GM19463 (cell line): Measurements from ENCODE around the gene VAV2.

Experiments used
- ATAC-seq: cut with Tn5 transposase; IDR thresholded peaks from one replicate; pipeline ENCODE4 v1.9.1; 2021; ENCODE audit warnings: mild to moderate bottlenecking, moderate library complexity; ENCODE audit not compliant: unreplicated experiment

VAV2 gene

GRCh38 chr9:133877967-133878366, 114.2 kb downstream of the VAV2 start:
- ATAC-seq = no peak

GRCh38 chr9:133877327-133877726, 114.8 kb downstream of the VAV2 start:
- no peak for ATAC-seq

- ATAC-seq = no peak
Measured at GRCh38 chr9:133876836-133877235, 115.3 kb downstream of the VAV2 start.

- ATAC-seq = no peak
Measured at GRCh38 chr9:133876144-133876543, 116.0 kb downstream of the VAV2 start.

GRCh38 chr9:133875131-133875530, 117.0 kb downstream of the VAV2 start:
- ATAC-seq = no peak

GRCh38 chr9:133874659-133875058, 117.5 kb downstream of the VAV2 start:
- no peak for ATAC-seq

- ATAC-seq = no peak
Measured at GRCh38 chr9:133874060-133874657, 118.0 kb downstream of the VAV2 start.

- ATAC-seq = no peak
Measured at GRCh38 chr9:133873461-133873891, 118.6 kb downstream of the VAV2 start.

GRCh38 chr9:133873009-133873408, 119.1 kb downstream of the VAV2 start:
- ATAC-seq = no peak

- no peak for ATAC-seq
Measured at GRCh38 chr9:133870598-133871595, 121.2 kb downstream of the VAV2 start.

GRCh38 chr9:133869674-133870405, 122.3 kb downstream of the VAV2 start:
- ATAC-seq = no peak

- no peak for ATAC-seq
Measured at GRCh38 chr9:133868203-133868602, 123.9 kb downstream of the VAV2 start.

GRCh38 chr9:133866946-133867345, 125.2 kb downstream of the VAV2 start:
- ATAC-seq = no peak

- no peak for ATAC-seq
Measured at GRCh38 chr9:133864011-133864410, 128.1 kb downstream of the VAV2 start.

- ATAC-seq = no peak
Measured at GRCh38 chr9:133863257-133863592, 128.9 kb downstream of the VAV2 start.

- ATAC-seq = no peak
Measured at GRCh38 chr9:133862585-133863256, 129.4 kb downstream of the VAV2 start.

GRCh38 chr9:133861692-133862091, 130.4 kb downstream of the VAV2 start:
- no peak for ATAC-seq

GRCh38 chr9:133861086-133861485, 131.0 kb downstream of the VAV2 start:
- no peak for ATAC-seq

GRCh38 chr9:133858771-133859170, 133.4 kb downstream of the VAV2 start:
- ATAC-seq = no peak

- no peak for ATAC-seq
Measured at GRCh38 chr9:133857639-133858038, 134.5 kb downstream of the VAV2 start.

- ATAC-seq = no peak
Measured at GRCh38 chr9:133856798-133857197, 135.3 kb downstream of the VAV2 start.
